Measurements from ENCODE around the gene SPATA2. TPM values are rescaled to one million over a fixed set of nuclear protein-coding genes. Genes with fewer than 3 reads are reported as not detected.
A peak's percentile ranks its signal among the peaks of the same experiment; 100 is the strongest.

SPATA2 gene
- total RNA-seq, 1 donor from 2014 or later = 8.7 TPM

GRCh38 chr20:49924247-49924646 lies 8.9 kb upstream of the SPATA2 start:
- H3K9me3 ChIP-seq = no peaks in the 10 kb centered on the region
- no peaks in the 10 kb centered on the region for H3K27me3 ChIP-seq
- H3K36me3 ChIP-seq = no peaks in the 10 kb centered on the region
- TF ChIP-seq CTCF (IDR thresholded peaks at IDR 0.05) = no peak
- no peak overlapping the region for H3K27ac ChIP-seq
- H3K4me3 ChIP-seq = no peak overlapping the region
- intact Hi-C loops (cut with DNase I) = no loop called here
- DNase-seq (no peak), ATAC-seq (no peak)
- H3K4me1 ChIP-seq = peaks cover 4% of the 10 kb centered on the region

GRCh38 chr20:49919461-49919860 lies 4.1 kb upstream of the SPATA2 start:
- H3K4me1 ChIP-seq = peaks cover 6% of the 10 kb centered on the region
- H3K4me3 ChIP-seq = no peak overlapping the region
- H3K27me3 ChIP-seq = no peaks in the 10 kb centered on the region
- no peak for DNase-seq
- H3K9me3 ChIP-seq = no peaks in the 10 kb centered on the region
- intact Hi-C loops (cut with DNase I) = no loop called here
- TF ChIP-seq CTCF (IDR thresholded peaks at IDR 0.05) = no peak
- ATAC-seq = no peak
- H3K36me3 ChIP-seq = no peaks in the 10 kb centered on the region
- no peak overlapping the region for H3K27ac ChIP-seq

GRCh38 chr20:49919009-49919408 lies 3.7 kb upstream of the SPATA2 start:
- Histone ChIP-seq H3K9me3 (no peaks in the 10 kb centered on the region), H3K27ac (no peak overlapping the region), H3K4me3 (no peak overlapping the region), H3K27me3 (no peaks in the 10 kb centered on the region), H3K36me3 (no peaks in the 10 kb centered on the region), H3K4me1 (peaks cover 10% of the 10 kb centered on the region)
- no peak for ATAC-seq
- no peak for TF ChIP-seq CTCF (IDR thresholded peaks at IDR 0.05)
- peak; percentile 10 for DNase-seq
- intact Hi-C loops (cut with DNase I) = no loop called here

GRCh38 chr20:49918446-49918845 lies 3.1 kb upstream of the SPATA2 start:
- intact Hi-C loops (cut with DNase I) = no loop called here
- no peak for TF ChIP-seq CTCF (IDR thresholded peaks at IDR 0.05)

GRCh38 chr20:49916146-49917002 lies 1.0 kb upstream of the SPATA2 start:
- peak; percentile 3 for ATAC-seq
- intact Hi-C loops (cut with DNase I) = no loop called here
- H3K27me3 ChIP-seq = no peaks in the 10 kb centered on the region
- peak overlapping the region; percentile 100 for H3K27ac ChIP-seq
- H3K9me3 ChIP-seq = no peaks in the 10 kb centered on the region
- peaks cover 22% of the 10 kb centered on the region for H3K4me1 ChIP-seq
- TF ChIP-seq CTCF (IDR thresholded peaks at IDR 0.05) = no peak
- H3K4me3 ChIP-seq = peak overlapping the region; percentile 100
- H3K36me3 ChIP-seq = no peaks in the 10 kb centered on the region
- DNase-seq = no peak

More at GRCh38 chr20:49918446-49918845, 3.1 kb upstream of the SPATA2 start:
- no peaks in the 10 kb centered on the region for H3K36me3 ChIP-seq
- H3K4me3 ChIP-seq = no peak overlapping the region
- H3K27ac ChIP-seq = no peak overlapping the region
- no peaks in the 10 kb centered on the region for H3K9me3 ChIP-seq
- DNase-seq (no peak), ATAC-seq (no peak)
- H3K27me3 ChIP-seq = no peaks in the 10 kb centered on the region
- H3K4me1 ChIP-seq = peaks cover 16% of the 10 kb centered on the region

Data from upper lobe of right lung (tissue), 1 donor.